ENCODE results near the gene PON2. TPM values are rescaled to one million over a fixed set of nuclear protein-coding genes. Genes with fewer than 3 reads are reported as not detected.

The PON2 gene
- polyA plus RNA-seq, 1 experiment, result 110 TPM

GRCh38 chr7:95444796-95445195 lies 10.0 kb upstream of the PON2 start:
- DNase-seq (ENCODE audit: low read depth, low spot score), result no peak
- CTCF ChIA-PET, result no interaction called here
- TF ChIP-seq, protein P1, sequence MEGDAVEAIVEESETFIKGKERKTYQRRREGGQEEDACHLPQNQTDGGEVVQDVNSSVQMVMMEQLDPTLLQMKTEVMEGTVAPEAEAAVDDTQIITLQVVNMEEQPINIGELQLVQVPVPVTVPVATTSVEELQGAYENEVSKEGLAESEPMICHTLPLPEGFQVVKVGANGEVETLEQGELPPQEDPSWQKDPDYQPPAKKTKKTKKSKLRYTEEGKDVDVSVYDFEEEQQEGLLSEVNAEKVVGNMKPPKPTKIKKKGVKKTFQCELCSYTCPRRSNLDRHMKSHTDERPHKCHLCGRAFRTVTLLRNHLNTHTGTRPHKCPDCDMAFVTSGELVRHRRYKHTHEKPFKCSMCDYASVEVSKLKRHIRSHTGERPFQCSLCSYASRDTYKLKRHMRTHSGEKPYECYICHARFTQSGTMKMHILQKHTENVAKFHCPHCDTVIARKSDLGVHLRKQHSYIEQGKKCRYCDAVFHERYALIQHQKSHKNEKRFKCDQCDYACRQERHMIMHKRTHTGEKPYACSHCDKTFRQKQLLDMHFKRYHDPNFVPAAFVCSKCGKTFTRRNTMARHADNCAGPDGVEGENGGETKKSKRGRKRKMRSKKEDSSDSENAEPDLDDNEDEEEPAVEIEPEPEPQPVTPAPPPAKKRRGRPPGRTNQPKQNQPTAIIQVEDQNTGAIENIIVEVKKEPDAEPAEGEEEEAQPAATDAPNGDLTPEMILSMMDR (IDR thresholded peaks at IDR 0.05; ENCODE audit: low read depth, low read length), result no peak
- POLR2A ChIA-PET, result no interaction called here
- no peaks in the 10 kb centered on the region for H3K9me3 ChIP-seq (ENCODE audit: control insufficient read depth, insufficient read depth, low read length)
- no peaks in the 10 kb centered on the region for H3K27me3 ChIP-seq (ENCODE audit: control insufficient read depth, insufficient read depth, low read length)
- no peak overlapping the region for H3K4me3 ChIP-seq (ENCODE audit: low read depth, low read length)
- no peak overlapping the region for H3K27ac ChIP-seq (ENCODE audit: low read depth, low read length)

DNA sequence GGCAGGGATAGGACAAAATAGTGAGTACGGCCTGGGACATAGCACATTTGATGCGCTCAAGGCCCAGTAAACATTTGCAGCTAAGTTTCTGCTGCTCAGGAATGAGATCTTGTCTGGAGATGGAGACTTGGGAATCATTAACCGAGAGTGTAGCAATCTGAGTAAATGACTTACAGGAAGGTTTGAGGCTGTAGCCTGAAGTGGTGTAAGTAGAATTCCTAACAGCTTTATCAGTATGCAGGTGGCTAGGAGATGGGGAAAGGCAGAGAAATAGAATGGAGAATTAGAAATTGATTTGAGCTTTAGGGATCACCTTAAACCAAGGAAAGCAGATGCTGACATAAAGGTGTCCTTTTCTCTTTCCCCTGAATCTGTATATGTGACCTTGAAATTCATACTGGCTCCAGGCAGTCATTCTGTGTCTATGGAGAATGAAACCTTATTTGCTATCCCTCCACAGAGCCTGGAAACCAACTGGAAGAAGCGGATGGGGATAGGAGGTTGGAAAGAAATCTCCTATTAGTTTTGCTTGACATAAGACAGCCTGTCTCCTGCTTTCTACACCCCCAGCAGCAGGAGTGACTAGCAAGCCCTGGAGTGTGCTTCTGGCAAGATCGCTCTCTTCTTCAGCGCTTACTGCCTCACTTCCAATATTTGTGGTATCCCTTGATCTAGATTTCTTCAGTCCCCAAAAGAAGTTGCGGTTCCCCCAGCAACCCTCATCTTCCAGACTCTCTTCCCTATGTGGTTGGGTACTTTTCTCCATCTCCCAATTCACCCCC lies 6.4 kb upstream of the PON2 start:
- ChIA-PET POLR2A (no interaction called here), CTCF (no interaction called here)
- Histone ChIP-seq H3K27ac (ENCODE audit: low read depth, low read length) (no peak overlapping the region), H3K4me3 (ENCODE audit: low read depth, low read length) (no peak overlapping the region), H3K9me3 (ENCODE audit: control insufficient read depth, insufficient read depth, low read length) (no peaks in the 10 kb centered on the region), H3K27me3 (ENCODE audit: control insufficient read depth, insufficient read depth, low read length) (no peaks in the 10 kb centered on the region)
- no peak for DNase-seq (ENCODE audit: low read depth, low spot score)
- TF ChIP-seq, protein P1 (IDR thresholded peaks at IDR 0.05; ENCODE audit: low read depth, low read length), result no peak

GRCh38 chr7:95440394-95441038 lies 5.7 kb upstream of the PON2 start:
- no peak overlapping the region for H3K27ac ChIP-seq (ENCODE audit: low read depth, low read length)
- no peak for DNase-seq (ENCODE audit: low read depth, low spot score)
- no peaks in the 10 kb centered on the region for H3K27me3 ChIP-seq (ENCODE audit: control insufficient read depth, insufficient read depth, low read length)
- no peak overlapping the region for H3K4me3 ChIP-seq (ENCODE audit: low read depth, low read length)
- TF ChIP-seq, protein P1 (IDR thresholded peaks at IDR 0.05; ENCODE audit: low read depth, low read length), result no peak
- POLR2A ChIA-PET, result no interaction called here
- no peaks in the 10 kb centered on the region for H3K9me3 ChIP-seq (ENCODE audit: control insufficient read depth, insufficient read depth, low read length)
- CTCF ChIA-PET, result interaction anchor here (0.7 kb wide), 1 partner anchor 30 kb away, joined by 3 read pairs; no protein-coding TSS in a partner anchor

DNA sequence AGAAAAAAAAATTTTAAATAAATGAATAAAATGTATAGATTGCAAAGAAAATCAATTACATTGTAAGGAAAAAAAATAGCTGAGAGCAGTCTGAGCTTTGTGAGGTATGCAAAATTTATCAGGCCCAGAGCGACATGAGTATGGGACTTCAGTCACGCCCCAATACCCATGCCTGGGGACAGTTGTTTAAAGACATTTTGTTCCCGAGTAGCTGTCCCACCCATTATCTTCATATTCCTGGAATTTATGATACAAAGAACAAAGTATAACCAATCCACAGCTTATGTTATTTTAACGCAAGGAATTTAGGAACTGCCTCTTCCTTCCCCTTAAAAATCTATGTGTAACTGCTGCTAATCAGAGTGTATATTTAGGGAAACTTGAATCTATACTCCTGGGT lies 1.6 kb upstream of the PON2 start:
- Histone ChIP-seq H3K27me3 (ENCODE audit: control insufficient read depth, insufficient read depth, low read length) (no peaks in the 10 kb centered on the region), H3K9me3 (ENCODE audit: control insufficient read depth, insufficient read depth, low read length) (no peaks in the 10 kb centered on the region), H3K4me3 (ENCODE audit: low read depth, low read length) (no peak overlapping the region), H3K27ac (ENCODE audit: low read depth, low read length) (no peak overlapping the region)
- TF ChIP-seq, protein P1 (IDR thresholded peaks at IDR 0.05; ENCODE audit: low read depth, low read length), result no peak
- POLR2A ChIA-PET, result no interaction called here
- DNase-seq (ENCODE audit: low read depth, low spot score), result no peak
- CTCF ChIA-PET, result interaction anchor here (0.7 to 3.1 kb wide), 2 partner anchors 40 to 75 kb away, joined by 4 to 16 read pairs; no protein-coding TSS in a partner anchor

DNA sequence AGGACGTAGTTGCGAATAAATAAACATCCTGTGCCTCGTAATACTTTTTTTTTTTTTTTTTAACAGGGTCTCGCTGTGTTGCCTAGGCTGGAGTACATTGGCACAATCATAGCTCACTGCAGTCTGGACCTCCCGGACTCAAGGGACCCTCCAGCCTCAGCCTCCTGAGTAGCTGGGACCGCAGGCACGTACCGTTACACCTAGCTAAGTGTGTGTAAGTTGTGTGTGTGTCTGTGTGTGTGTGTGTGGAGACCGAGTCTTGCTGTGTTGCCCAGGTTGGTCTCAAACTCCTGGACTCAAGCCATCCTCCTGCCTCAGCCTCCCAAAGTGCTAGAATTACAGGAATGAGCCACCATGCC lies 573 bp upstream of the PON2 start:
- Histone ChIP-seq H3K27me3 (ENCODE audit: control insufficient read depth, insufficient read depth, low read length) (no peaks in the 10 kb centered on the region), H3K4me3 (ENCODE audit: low read depth, low read length) (peak overlapping the region; percentile 73), H3K9me3 (ENCODE audit: control insufficient read depth, insufficient read depth, low read length) (no peaks in the 10 kb centered on the region), H3K27ac (ENCODE audit: low read depth, low read length) (peak overlapping the region; percentile 72)
- TF ChIP-seq, protein P1 (IDR thresholded peaks at IDR 0.05; ENCODE audit: low read depth, low read length), result no peak
- CTCF ChIA-PET, result interaction anchor here (0.6 to 3.1 kb wide), 3 partner anchors 10 to 952 kb away, joined by 3 to 16 read pairs (median 8); no protein-coding TSS in a partner anchor
- POLR2A ChIA-PET, result interaction anchor here (0.7 to 0.9 kb wide), 2 partner anchors 14 to 408 kb away, joined by 4 to 7 read pairs; no protein-coding TSS in a partner anchor
- DNase-seq (ENCODE audit: low read depth, low spot score), result no peak
